Pancreas (tissue), 10 donors: ENCODE results near the gene PUS7. TPM values are rescaled to one million over a fixed set of nuclear protein-coding genes. Genes with fewer than 3 reads are reported as not detected.
"Not testable (repeated sequence)": the region's sequence is repeated elsewhere in the genome, so short reads cannot be mapped to it uniquely, and the experiment has no call there.

ENCODE experiments used
- ATAC-seq, 4 donors: fragments of 200-7000 bp; cut with Tn5 transposase; one replicate each; pipeline versions ENCODE4 v1.8.0 to v1.9.1; 2020; ENCODE audit warnings: mild to moderate bottlenecking in 4 of 4, moderate library complexity in 4 of 4
- DNase-seq, 6 donors: peaks; one replicate each; pipeline ENCODE4 v3.0.0-alpha.2; 2020
- FAIRE-seq: peaks from 2 replicates; lab custom pipeline; 2012; peaks lifted over from hg19 to GRCh38; lab: Jason Lieb, UNC
- H3K27ac ChIP-seq, 4 donors: fragments of 200-600 bp; sonication (generic); 1 replicate in 3 of 4; 2 replicates in 1 of 4; pipeline versions ENCODE4 v1.5.0 to v1.8.0; 2020
- H3K27me3 ChIP-seq, 4 donors: fragments of 200-600 bp; one replicate each; pipeline ENCODE4 v1.8.0; 2021
- H3K36me3 ChIP-seq, 3 donors: fragments of 200-600 bp; sonication (generic) in 1 of 3; one replicate each; pipeline versions ENCODE4 v1.5.0 to v1.8.0; 2020 to 2021
- H3K4me1 ChIP-seq, 3 donors: fragments of 200-600 bp; one replicate each; pipeline ENCODE4 v1.8.0; 2021
- H3K4me3 ChIP-seq, 4 donors: fragments of 200-600 bp; sonication (generic) in 2 of 4; one replicate each; pipeline versions ENCODE4 v1.5.0 to v1.8.0; 2020 to 2021
- H3K9me3 ChIP-seq, 4 donors: fragments of 200-600 bp; one replicate each; pipeline ENCODE4 v1.8.0; 2021
- CTCF ChIP-seq, 4 donors: fragments of 200-600 bp; sonication (generic) in 3 of 4; IDR thresholded peaks; one replicate each; pipeline versions ENCODE4 v1.5.0 to v1.8.0; 2021; ENCODE audit warnings: antibody characterized with exemption in 4 of 4
- WGBS, 2 donors: extraction: QIAGEN DNeasy Blood & Tissue Kit; methylation state at CpG; one replicate each; pipeline ENCODE4 v1.1.7; 2013; 5-methylcytosine and 5-hydroxymethylcytosine counted together
- intact Hi-C, 3 donors: fragments of 100-400 bp; cut with DNase I; formaldehyde crosslinking; loops; one replicate each; pipeline versions ENCODE4 v1.11.1 to v1.14.2; 2022
- polyA plus RNA-seq, 2 donors: library from polyadenylated mRNA; stranded (reverse); fragments of 200-250 nt; gene quantifications; one replicate each; pipeline ENCODE4 v1.2.3, GENCODE V29; 2013
- total RNA-seq, 6 donors: library from RNA; stranded (reverse); fragmentation: NEBNext Ultra II Directional in 4 of 6; extraction: Animal tissue kit (Norgen Biotek cat#: 25700) in 4 of 6; gene quantifications; one replicate each; pipeline versions ENCODE4 v1.2.1 to v1.2.4, GENCODE V29; 2021 to 2023
- donor health status: healthy with polysubstance abuse.
- donor health status: DM: no; HTN: no; CAD: no; lungs with moderate emphysema.
- donor health status: DM: no; HTN: no; CAD: no.
- donor health status: control.
- donor health status: control.
- donor health status: Bipolar disorder and iron deficiency.
- donor health status: DM: yes; HTN: yes; CAD: no.
- donor health status: DM: no; HTN: no; CAD: no.
- donor health status: DM: no; HTN: no; CAD: no.
- donor health status: DM: yes; HTN: yes; CAD: no.

The PUS7 gene
- total and polyA plus RNA-seq, 8 donors: 3.3 to 7.3 (median 5.5) TPM

DNA sequence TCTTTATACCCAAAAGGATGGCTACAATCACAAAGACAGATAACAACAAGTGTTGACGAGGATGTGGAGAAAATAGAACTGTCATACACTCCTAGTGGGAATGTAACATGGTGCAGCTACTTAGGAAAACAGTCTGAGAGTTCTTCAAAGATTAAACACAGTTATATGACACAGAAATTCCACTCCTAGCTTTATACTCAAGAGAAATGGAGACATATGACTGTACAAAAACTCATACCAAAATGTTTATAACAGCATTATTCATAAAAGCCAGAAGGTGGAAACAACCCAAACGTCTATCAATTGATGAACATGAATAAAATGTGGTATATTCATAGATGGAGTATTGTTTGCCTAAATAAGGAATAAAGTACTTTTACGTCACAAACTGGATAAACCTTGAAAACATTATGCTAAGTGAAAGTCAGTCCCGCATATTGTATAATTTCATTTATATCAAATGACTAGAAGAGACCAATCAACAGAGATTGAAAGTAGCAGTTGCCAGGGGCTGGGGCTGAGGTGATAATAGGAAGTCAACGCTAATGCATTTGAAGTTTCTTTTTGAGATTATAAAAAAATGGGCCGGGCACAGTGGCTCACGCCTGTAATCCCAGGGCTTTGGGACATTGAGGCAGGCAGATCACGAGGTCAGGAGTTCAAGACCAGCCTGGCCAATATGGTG, 71.8 kb downstream of the PUS7 start:
- Histone ChIP-seq H3K27ac (no peak overlapping the region), H3K9me3 (no peaks in the 10 kb centered on the region), H3K36me3 (no peaks in the 10 kb centered on the region), H3K4me3 (no peak overlapping the region), H3K4me1 (no peaks in the 10 kb centered on the region), H3K27me3 (no peaks in the 10 kb centered on the region)
- intact Hi-C loops: no loop called here
- DNase-seq: no peak
- no peak for FAIRE-seq
- TF ChIP-seq CTCF (IDR thresholded peaks at IDR 0.05): no peak
- ATAC-seq: no peak
- WGBS, 2 donors: 81 to 86% methylated on average over 8 of the region's 8 CpGs

DNA sequence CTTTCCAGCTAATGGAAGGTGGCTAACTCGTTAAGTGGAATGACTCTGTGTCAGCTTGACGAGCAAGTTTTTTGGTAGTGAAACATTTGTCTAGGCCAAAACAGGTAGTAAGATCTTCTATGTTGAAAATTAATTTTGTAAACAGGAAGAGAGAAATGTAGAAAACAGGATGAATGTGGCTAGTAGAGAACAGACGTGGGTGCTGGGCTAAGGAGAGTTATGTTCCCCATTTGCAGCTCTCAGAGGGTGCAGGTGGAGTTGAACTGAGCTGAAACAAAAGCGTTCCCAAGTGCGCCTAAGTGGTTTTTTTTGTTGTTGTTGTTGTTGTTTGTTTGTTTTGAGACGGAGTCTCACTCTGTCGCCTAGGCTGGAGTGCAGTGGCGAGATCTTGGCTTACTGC, 73.9 kb downstream of the PUS7 start:
- intact Hi-C loops: no loop called here
- FAIRE-seq (no peak), DNase-seq (no peak), ATAC-seq (no peak)
- Histone ChIP-seq H3K4me1 (no peaks in the 10 kb centered on the region), H3K27ac (no peak overlapping the region), H3K4me3 (no peak overlapping the region), H3K27me3 (no peaks in the 10 kb centered on the region), H3K36me3 (no peaks in the 10 kb centered on the region), H3K9me3 (no peaks in the 10 kb centered on the region)
- WGBS, 2 donors: 84 to 86% methylated on average over 8 of the region's 8 CpGs
- no peak for TF ChIP-seq CTCF (IDR thresholded peaks at IDR 0.05)

- H3K4me3 ChIP-seq: no peak overlapping the region
- FAIRE-seq (no peak), ATAC-seq (no peak), DNase-seq (no peak)
- no peaks in the 10 kb centered on the region for H3K27me3 ChIP-seq
- no peaks in the 10 kb centered on the region for H3K4me1 ChIP-seq
- WGBS, 2 donors: 75 to 89% methylated on average over 4 of the region's 4 CpGs
- no peak for TF ChIP-seq CTCF (IDR thresholded peaks at IDR 0.05)
- intact Hi-C loops: no loop called here
- H3K9me3 ChIP-seq: no peaks in the 10 kb centered on the region
- H3K27ac ChIP-seq: no peak overlapping the region
- H3K36me3 ChIP-seq: no peaks in the 10 kb centered on the region
Observed at GRCh38 chr7:105444342-105444987, 77.6 kb downstream of the PUS7 start.

- H3K4me1 ChIP-seq, H3K4me3 ChIP-seq, FAIRE-seq, ATAC-seq, intact Hi-C loops, DNase-seq, H3K36me3 ChIP-seq, H3K27ac ChIP-seq, H3K9me3 ChIP-seq, H3K27me3 ChIP-seq: not testable (repeated sequence)
- WGBS, 2 donors: 92 to 95% methylated on average over 9 of the region's 9 CpGs
Observed at GRCh38 chr7:105442214-105442613, 79.9 kb downstream of the PUS7 start.

GRCh38 chr7:105439174-105439893, 82.7 kb downstream of the PUS7 start:
- H3K27ac ChIP-seq: peak overlapping the region in 2 of 4 donors; percentile 38 to 55

More at GRCh38 chr7:105439174-105439893, 82.7 kb downstream of the PUS7 start:
- WGBS, 2 donors: 76 to 79% methylated on average over 9 of the region's 9 CpGs
- Histone ChIP-seq H3K9me3 (no peaks in the 10 kb centered on the region), H3K27me3 (no peaks in the 10 kb centered on the region), H3K36me3 (no peaks in the 10 kb centered on the region), H3K4me1 (no peaks in the 10 kb centered on the region), H3K4me3 (no peak overlapping the region)
- DNase-seq: no peak
- no peak for FAIRE-seq
- intact Hi-C loops: no loop called here
- TF ChIP-seq CTCF (IDR thresholded peaks at IDR 0.05): no peak
- ATAC-seq: peak; percentile 66 to 88 (median 86)
